ENCODE results near the gene CFAP77. TPM values are rescaled to one million over a fixed set of nuclear protein-coding genes. Genes with fewer than 3 reads are reported as not detected.

The CFAP77 gene
- total RNA-seq, 1 experiment from 2014 or later, result not detected

DNA sequence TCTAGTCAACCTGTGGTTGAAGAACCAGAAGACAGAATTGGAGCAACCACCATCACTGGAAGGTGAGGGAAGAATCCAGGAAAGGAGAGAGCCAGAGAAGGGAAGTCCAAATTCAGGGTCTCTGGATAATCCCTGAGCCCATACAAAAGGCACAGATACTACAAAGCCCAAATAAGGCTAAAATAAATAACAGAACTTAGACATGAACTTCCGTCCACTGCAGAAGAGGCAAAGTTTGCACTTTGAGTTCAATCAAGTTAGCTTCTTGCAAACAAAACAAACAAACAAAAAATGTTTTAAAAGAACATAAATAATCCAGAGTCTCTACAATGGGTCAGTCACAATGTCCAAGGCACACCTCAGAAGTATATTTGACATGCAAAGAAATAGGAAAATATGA, 21.0 kb downstream of the CFAP77 start:
- H3K36me3 ChIP-seq (ENCODE audit: insufficient read depth, low read length, poor library complexity, severe bottlenecking), result no peaks in the 10 kb centered on the region
- no peaks in the 10 kb centered on the region for H3K9me3 ChIP-seq (ENCODE audit: low read depth, low read length, poor library complexity, severe bottlenecking)
- BruUV-seq (replicated peaks), result no TSS peak
- POLR2A ChIA-PET (ENCODE audit: low non-redundant PET), result no interaction called here
- H3K27ac ChIP-seq (ENCODE audit: low read depth, low read length, poor library complexity, severe bottlenecking), result no peak overlapping the region
- no peak overlapping the region for H3K4me3 ChIP-seq (ENCODE audit: low read depth, low read length, poor library complexity, severe bottlenecking)
- DNase-seq (ENCODE audit: low spot score), result no peak
- TF ChIP-seq EZH2 (IDR thresholded peaks at IDR 0.05; ENCODE audit: borderline replicate concordance, low read depth, low read length, poor library complexity, severe bottlenecking) (no peak), CTCF (conservative IDR thresholded peaks at IDR 0.05; ENCODE audit: low read depth, low read length) (no peak)
- H3K4me1 ChIP-seq (ENCODE audit: insufficient read depth, low read length, poor library complexity, severe bottlenecking), result no peaks in the 10 kb centered on the region
- CTCF ChIA-PET, result no interaction called here
- intact Hi-C loops (cut with micrococcal nuclease; ENCODE audit: unreplicated experiment), result no loop called here
- H3K27me3 ChIP-seq (replicated peaks; ENCODE audit: insufficient read depth, low read depth, low read length, poor library complexity), result peaks cover 72% of the 10 kb centered on the region

GRCh38 chr9:132434881-132435280, 24.9 kb downstream of the CFAP77 start:
- POLR2A ChIA-PET (ENCODE audit: low non-redundant PET), result no interaction called here
- BruUV-seq (replicated peaks), result no TSS peak
- CTCF ChIA-PET, result no interaction called here

DNA sequence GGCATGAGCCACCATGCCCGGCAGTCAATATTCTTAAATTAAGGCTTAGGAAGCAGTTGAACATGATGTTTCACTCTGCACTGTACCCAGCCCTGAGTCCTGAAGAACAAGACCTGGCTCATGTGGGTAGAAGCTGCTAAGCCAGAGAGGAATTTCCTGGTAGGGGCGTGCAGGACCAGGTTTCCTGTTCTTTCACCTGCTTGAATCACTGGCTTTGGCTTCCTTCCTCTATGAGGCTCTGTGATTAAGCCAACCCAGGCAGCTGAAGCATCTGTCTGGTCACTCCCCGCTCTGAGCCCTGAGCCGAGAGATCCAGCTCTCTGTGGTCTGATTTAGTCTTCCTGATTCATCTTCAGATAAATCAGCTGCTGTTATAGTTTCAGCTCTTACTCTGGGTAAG, 29.1 kb downstream of the CFAP77 start:
- no peaks in the 10 kb centered on the region for H3K4me1 ChIP-seq (ENCODE audit: insufficient read depth, low read length, poor library complexity, severe bottlenecking)
- no peak overlapping the region for H3K27ac ChIP-seq (ENCODE audit: low read depth, low read length, poor library complexity, severe bottlenecking)

More at GRCh38 chr9:132434881-132435280, 24.9 kb downstream of the CFAP77 start:
- DNase-seq (ENCODE audit: low spot score), result no peak
- H3K9me3 ChIP-seq (ENCODE audit: low read depth, low read length, poor library complexity, severe bottlenecking), result no peaks in the 10 kb centered on the region
- no peaks in the 10 kb centered on the region for H3K36me3 ChIP-seq (ENCODE audit: insufficient read depth, low read length, poor library complexity, severe bottlenecking)
- peaks cover 60% of the 10 kb centered on the region for H3K27me3 ChIP-seq (replicated peaks; ENCODE audit: insufficient read depth, low read depth, low read length, poor library complexity)
- H3K4me1 ChIP-seq (ENCODE audit: insufficient read depth, low read length, poor library complexity, severe bottlenecking), result no peaks in the 10 kb centered on the region
- no peak overlapping the region for H3K27ac ChIP-seq (ENCODE audit: low read depth, low read length, poor library complexity, severe bottlenecking)
- intact Hi-C loops (cut with micrococcal nuclease; ENCODE audit: unreplicated experiment), result no loop called here
- H3K4me3 ChIP-seq (ENCODE audit: low read depth, low read length, poor library complexity, severe bottlenecking), result no peak overlapping the region
- TF ChIP-seq EZH2 (IDR thresholded peaks at IDR 0.05; ENCODE audit: borderline replicate concordance, low read depth, low read length, poor library complexity, severe bottlenecking), result no peak
- TF ChIP-seq CTCF (conservative IDR thresholded peaks at IDR 0.05; ENCODE audit: low read depth, low read length), result no peak

More for the DNA sequence above, 29.1 kb downstream of the CFAP77 start:
- DNase-seq (ENCODE audit: low spot score), result no peak
- TF ChIP-seq CTCF (conservative IDR thresholded peaks at IDR 0.05; ENCODE audit: low read depth, low read length), result no peak
- TF ChIP-seq EZH2 (IDR thresholded peaks at IDR 0.05; ENCODE audit: borderline replicate concordance, low read depth, low read length, poor library complexity, severe bottlenecking), result no peak
- Histone ChIP-seq H3K36me3 (ENCODE audit: insufficient read depth, low read length, poor library complexity, severe bottlenecking) (no peaks in the 10 kb centered on the region), H3K4me3 (ENCODE audit: low read depth, low read length, poor library complexity, severe bottlenecking) (no peak overlapping the region), H3K9me3 (ENCODE audit: low read depth, low read length, poor library complexity, severe bottlenecking) (no peaks in the 10 kb centered on the region), H3K27me3 (replicated peaks; ENCODE audit: insufficient read depth, low read depth, low read length, poor library complexity) (peaks cover 62% of the 10 kb centered on the region)
- ChIA-PET POLR2A (ENCODE audit: low non-redundant PET) (no interaction called here), CTCF (no interaction called here)
- intact Hi-C loops (cut with micrococcal nuclease; ENCODE audit: unreplicated experiment), result no loop called here
- BruUV-seq (replicated peaks), result no TSS peak

All from A673 (cell line).